Endothelial cell of umbilical vein (primary cell): ENCODE data around the gene NFIC. TPM values are rescaled to one million over a fixed set of nuclear protein-coding genes. Genes with fewer than 3 reads are reported as not detected.

Source experiments
- BruUV-seq: library from RNA; stranded (reverse); fragments of 400-500 nt; replicated peaks from 2 replicates; lab custom pipeline; 2021; lab: Mats Ljungman, UMichigan
- CTCF ChIA-PET: fragments of 300-600, 350-600 bp; sonication (Branson Sonifier 250); formaldehyde crosslinking; loops from one replicate; lab custom pipeline; 2021; ENCODE audit warnings: antibody characterized with exemption, inconsistent platforms; lab: Charles Lee
- POLR2A ChIA-PET: fragments of 300-600, 350-600 bp; sonication (Branson Sonifier 250); formaldehyde crosslinking; loops from one replicate; lab custom pipeline; 2021; ENCODE audit warnings: antibody characterized with exemption, inconsistent platforms; lab: Charles Lee
- DNase-seq: peaks from one replicate; pipeline ENCODE4 v3.0.0-alpha.2; 2011; ENCODE audit warnings: low read depth, low spot score
- FAIRE-seq: peaks from 2 replicates; lab custom pipeline; 2011; peaks lifted over from hg19 to GRCh38; lab: Jason Lieb, UNC
- H2AFZ ChIP-seq: 2 replicates; pipeline ENCODE4 v1.6.0; 2012; ENCODE audit warnings: low read depth, low read length, control low read depth, inconsistent platforms
- H3K27ac ChIP-seq: 2 replicates; pipeline ENCODE4 v1.5.1; 2011; ENCODE audit warnings: low read depth, mild to moderate bottlenecking, control low read depth, low read length, moderate library complexity; ENCODE audit not compliant: insufficient read depth
- H3K27me3 ChIP-seq, 2 experiments: 2 replicates each; pipeline versions ENCODE4 v1.6.0 to v1.6.1; 2011; ENCODE audit warnings: low read length in 2 of 2, mixed read lengths in 1 of 2; ENCODE audit not compliant: control insufficient read depth in 2 of 2, insufficient read depth in 2 of 2
- H3K36me3 ChIP-seq, 2 experiments: 2 replicates in 1 of 2; 3 replicates in 1 of 2; pipeline ENCODE4 v1.5.1; 2011; ENCODE audit warnings: low read length in 2 of 2, mild to moderate bottlenecking in 1 of 2, moderate library complexity in 1 of 2; ENCODE audit not compliant: control insufficient read depth in 2 of 2, insufficient read depth in 2 of 2; ENCODE audit errors: extremely low read depth in 1 of 2
- H3K4me1 ChIP-seq: 3 replicates; pipeline ENCODE4 v1.5.1; 2011; ENCODE audit warnings: mild to moderate bottlenecking, low read length; ENCODE audit not compliant: control insufficient read depth, insufficient read depth; ENCODE audit errors: extremely low read depth
- H3K4me2 ChIP-seq: 2 replicates; pipeline ENCODE4 v1.6.1; 2011; ENCODE audit warnings: low read length, control low read depth, mixed read lengths; ENCODE audit not compliant: insufficient read depth
- H3K4me3 ChIP-seq, 3 experiments: fragments of 200-600 bp in 1 of 3; sonication (generic), shearing (Covaris generic) in 1 of 3; replicated peaks in 1 of 3; 2 replicates each; pipeline ENCODE4 v1.5.1; 2011 to 2016; ENCODE audit warnings: control low read depth in 3 of 3, low read length in 3 of 3, mild to moderate bottlenecking in 2 of 3, inconsistent platforms in 1 of 3, low read depth in 1 of 3, moderate library complexity in 1 of 3; ENCODE audit not compliant: insufficient read depth in 1 of 3
- H3K79me2 ChIP-seq: 2 replicates; pipeline ENCODE4 v1.6.0; 2012; ENCODE audit warnings: low read length, inconsistent platforms; ENCODE audit not compliant: control insufficient read depth, insufficient read depth
- H3K9ac ChIP-seq: replicated peaks from 2 replicates; pipeline ENCODE3; 2011; ENCODE audit warnings: low read length, control low read depth; ENCODE audit not compliant: insufficient read depth; ENCODE audit errors: extremely low read depth
- H3K9me1 ChIP-seq: replicated peaks from 3 replicates; pipeline ENCODE4 v1.6.0; 2011; ENCODE audit warnings: mild to moderate bottlenecking, low read length; ENCODE audit not compliant: control insufficient read depth, insufficient read depth; ENCODE audit errors: extremely low read depth
- H3K9me3 ChIP-seq: replicated peaks from 2 replicates; pipeline ENCODE4 v1.5.1; 2012; ENCODE audit warnings: low read length, inconsistent platforms; ENCODE audit not compliant: control insufficient read depth, insufficient read depth
- H4K20me1 ChIP-seq: replicated peaks from 2 replicates; pipeline ENCODE3; 2011; ENCODE audit warnings: mild to moderate bottlenecking, low read length; ENCODE audit not compliant: control insufficient read depth, insufficient read depth; ENCODE audit errors: extremely low read depth
- EZH2 ChIP-seq: IDR thresholded peaks from 2 replicates; pipeline ENCODE4 v1.6.1; 2012; ENCODE audit warnings: borderline replicate concordance, low read depth, mild to moderate bottlenecking, moderate library complexity, low read length, inconsistent platforms; ENCODE audit not compliant: severe bottlenecking
- FOS ChIP-seq: IDR thresholded peaks from 2 replicates; pipeline ENCODE4 v1.6.1; 2011; ENCODE audit warnings: mild to moderate bottlenecking, low read length, moderate library complexity, borderline replicate concordance; ENCODE audit not compliant: insufficient read depth
- GATA2 ChIP-seq: IDR thresholded peaks from 2 replicates; pipeline ENCODE4 v1.7.0; 2011; ENCODE audit warnings: low read depth, mild to moderate bottlenecking, moderate library complexity, mixed read lengths, low read length; ENCODE audit not compliant: insufficient read length, insufficient read depth
- JUN ChIP-seq: IDR thresholded peaks from 2 replicates; pipeline ENCODE4 v1.6.1; 2011; ENCODE audit warnings: borderline replicate concordance, low read depth; ENCODE audit not compliant: insufficient read length, insufficient read depth
- MYC ChIP-seq: IDR thresholded peaks from one replicate; pipeline ENCODE4 v1.6.1; 2011; ENCODE audit warnings: mild to moderate bottlenecking, low read depth, low read length
- POLR2A ChIP-seq: IDR thresholded peaks from 2 replicates; pipeline ENCODE4 v1.6.1; 2012; ENCODE audit warnings: low read depth, mild to moderate bottlenecking, control low read depth, low read length
- POLR2AphosphoS5 ChIP-seq: IDR thresholded peaks from 2 replicates; pipeline ENCODE4 v1.6.1; 2012; ENCODE audit warnings: low read depth, mild to moderate bottlenecking, control low read depth, low read length, moderate library complexity; ENCODE audit not compliant: insufficient read depth
- dilution Hi-C: fragments of 300-500 bp; cut with MboI; formaldehyde crosslinking; loops from one replicate; pipeline ENCODE4 v1.15.0; 2019; ENCODE audit warnings: low sequenced_read_pairs; ENCODE audit not compliant: extremely low pct_ligation_motif_present
- intact Hi-C: fragments of 100-400 bp; cut with micrococcal nuclease; formaldehyde crosslinking; loops from one replicate; pipeline ENCODE4 v1.10.0; 2022
- polyA plus RNA-seq, 4 experiments: library from polyadenylated mRNA; depleted of rRNA in 3 of 4; stranded (reverse) in 3 of 4; unstranded in 1 of 4; fragments of >200 nt; gene quantifications; 2 replicates each; pipeline versions ENCODE4 v1.2.1 to v1.2.3, GENCODE V29; 2011 to 2012; ENCODE audit warnings: missing spikeins in 1 of 4
- total RNA-seq: library from RNA; stranded (reverse); gene quantifications from 2 replicates; pipeline ENCODE4 v1.2.3, GENCODE V29; 2021
- TF ChIP-seq, protein P1 (sequence below), 2 donors: IDR thresholded peaks; 1 replicate in 1 of 2; 2 replicates in 1 of 2; pipeline ENCODE4 v1.5.1; 2011; ENCODE audit warnings: low read length in 2 of 2, mild to moderate bottlenecking in 2 of 2, moderate library complexity in 2 of 2, control low read depth in 1 of 2, inconsistent platforms in 1 of 2, low read depth in 1 of 2; ENCODE audit not compliant: insufficient read depth in 1 of 2; ENCODE audit errors: extremely low read depth in 1 of 2
- TF ChIP-seq, protein P2 (sequence below): IDR thresholded peaks from 2 replicates; pipeline ENCODE4 v1.6.1; 2011; ENCODE audit not compliant: insufficient read depth, insufficient read length

NFIC gene
- total and polyA plus RNA-seq, 2 donors (not counting 3 experiments of a cell fraction or from before 2014, with no cell fraction given): 11.4 to 133 TPM

- Histone ChIP-seq H3K9me3 (no peaks in the 10 kb centered on the region), H4K20me1 (no peaks in the 10 kb centered on the region), H3K36me3 (peaks cover 0 to 5% of the 10 kb centered on the region in 2 experiments), H2AFZ (no peak overlapping the region), H3K79me2 (peaks cover 60% of the 10 kb centered on the region), H3K4me2 (no peak overlapping the region), H3K4me3 (no peak overlapping the region), H3K27me3 (no peaks in the 10 kb centered on the region), H3K9me1 (no peaks in the 10 kb centered on the region), H3K9ac (no peak overlapping the region), H3K4me1 (peaks cover 22% of the 10 kb centered on the region), H3K27ac (no peak overlapping the region)
- ChIA-PET POLR2A (no interaction called here), CTCF (interaction anchor here (0.8 to 1.0 kb wide), 2 partner anchors 22 to 103 kb away, joined by 3 to 6 read pairs; no protein-coding TSS in a partner anchor)
- intact Hi-C loops (no loop called here), dilution Hi-C loops (no loop called here)
- DNase-seq (no peak), FAIRE-seq (peak; percentile 21)
- no TSS peak for BruUV-seq
- TF ChIP-seq MYC (no peak), POLR2A (no peak), EZH2 (no peak), FOS (no peak), POLR2AphosphoS5 (no peak), GATA2 (no peak), JUN (no peak)
- TF ChIP-seq, protein P1, sequence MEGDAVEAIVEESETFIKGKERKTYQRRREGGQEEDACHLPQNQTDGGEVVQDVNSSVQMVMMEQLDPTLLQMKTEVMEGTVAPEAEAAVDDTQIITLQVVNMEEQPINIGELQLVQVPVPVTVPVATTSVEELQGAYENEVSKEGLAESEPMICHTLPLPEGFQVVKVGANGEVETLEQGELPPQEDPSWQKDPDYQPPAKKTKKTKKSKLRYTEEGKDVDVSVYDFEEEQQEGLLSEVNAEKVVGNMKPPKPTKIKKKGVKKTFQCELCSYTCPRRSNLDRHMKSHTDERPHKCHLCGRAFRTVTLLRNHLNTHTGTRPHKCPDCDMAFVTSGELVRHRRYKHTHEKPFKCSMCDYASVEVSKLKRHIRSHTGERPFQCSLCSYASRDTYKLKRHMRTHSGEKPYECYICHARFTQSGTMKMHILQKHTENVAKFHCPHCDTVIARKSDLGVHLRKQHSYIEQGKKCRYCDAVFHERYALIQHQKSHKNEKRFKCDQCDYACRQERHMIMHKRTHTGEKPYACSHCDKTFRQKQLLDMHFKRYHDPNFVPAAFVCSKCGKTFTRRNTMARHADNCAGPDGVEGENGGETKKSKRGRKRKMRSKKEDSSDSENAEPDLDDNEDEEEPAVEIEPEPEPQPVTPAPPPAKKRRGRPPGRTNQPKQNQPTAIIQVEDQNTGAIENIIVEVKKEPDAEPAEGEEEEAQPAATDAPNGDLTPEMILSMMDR (IDR thresholded peaks at IDR 0.05; ENCODE audit: extremely low read depth in 1 of 2, insufficient read depth in 1 of 2, low read depth in 1 of 2, low read length in 2 of 2): no peak
- TF ChIP-seq, protein P2, sequence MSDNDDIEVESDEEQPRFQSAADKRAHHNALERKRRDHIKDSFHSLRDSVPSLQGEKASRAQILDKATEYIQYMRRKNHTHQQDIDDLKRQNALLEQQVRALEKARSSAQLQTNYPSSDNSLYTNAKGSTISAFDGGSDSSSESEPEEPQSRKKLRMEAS: no peak
Measured at GRCh38 chr19:3407556-3408516, 41.5 kb downstream of the NFIC start.
